GM21423 (cell line): ENCODE measurements around the gene ZMAT3.

Source experiments
- ATAC-seq: cut with Tn5 transposase; IDR thresholded peaks from one replicate; pipeline ENCODE4 v1.9.1; 2021; ENCODE audit warnings: mild to moderate bottlenecking, moderate library complexity; ENCODE audit not compliant: unreplicated experiment

Gene ZMAT3

DNA sequence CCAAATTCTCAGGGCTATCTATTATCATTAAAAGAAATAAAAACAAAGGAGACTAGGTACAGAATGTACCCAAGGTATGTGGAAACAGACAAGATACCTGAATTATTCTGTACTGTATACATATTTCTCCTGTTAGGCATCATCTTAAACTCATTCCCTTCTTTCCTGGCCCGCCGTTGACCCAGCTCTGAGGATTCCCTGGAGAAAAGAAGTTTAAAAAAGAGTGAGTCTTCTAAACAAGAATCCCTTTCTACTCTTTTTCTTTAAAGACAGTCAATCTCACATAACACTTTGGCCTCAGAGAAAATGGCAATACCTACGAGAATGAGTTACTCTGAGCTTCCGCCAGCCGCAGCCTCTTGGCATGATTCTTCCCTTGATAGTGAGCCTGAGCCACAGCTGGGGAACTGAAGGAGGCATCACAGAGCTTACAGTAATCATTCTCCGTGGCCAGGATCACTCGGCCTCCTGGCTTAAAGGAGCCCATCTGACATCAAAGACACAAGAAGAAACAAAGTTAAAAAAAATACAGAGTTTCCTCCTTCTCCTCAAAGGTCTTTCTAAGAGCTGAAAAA lies 44.2 kb downstream of the ZMAT3 start:
- ATAC-seq = no peak

DNA sequence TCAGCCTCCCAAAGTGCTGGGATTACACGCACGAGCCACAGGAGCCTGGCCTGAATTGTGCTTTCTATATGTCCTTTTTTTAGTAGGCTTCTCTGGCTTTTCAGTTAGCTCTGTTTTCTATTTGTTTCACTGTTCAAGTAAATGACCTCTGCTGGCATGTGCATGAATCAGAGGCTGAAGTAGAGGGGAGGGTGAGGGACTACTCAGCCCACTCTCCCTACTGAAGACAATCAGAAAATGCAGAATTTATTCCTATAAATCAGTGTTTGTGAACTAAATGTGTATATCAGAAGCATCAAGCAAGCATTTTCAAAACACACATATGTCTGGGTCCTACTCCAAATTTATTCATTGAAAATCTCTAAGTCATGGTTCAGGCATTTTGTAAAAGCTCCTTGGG lies 45.0 kb downstream of the ZMAT3 start:
- ATAC-seq = no peak

DNA sequence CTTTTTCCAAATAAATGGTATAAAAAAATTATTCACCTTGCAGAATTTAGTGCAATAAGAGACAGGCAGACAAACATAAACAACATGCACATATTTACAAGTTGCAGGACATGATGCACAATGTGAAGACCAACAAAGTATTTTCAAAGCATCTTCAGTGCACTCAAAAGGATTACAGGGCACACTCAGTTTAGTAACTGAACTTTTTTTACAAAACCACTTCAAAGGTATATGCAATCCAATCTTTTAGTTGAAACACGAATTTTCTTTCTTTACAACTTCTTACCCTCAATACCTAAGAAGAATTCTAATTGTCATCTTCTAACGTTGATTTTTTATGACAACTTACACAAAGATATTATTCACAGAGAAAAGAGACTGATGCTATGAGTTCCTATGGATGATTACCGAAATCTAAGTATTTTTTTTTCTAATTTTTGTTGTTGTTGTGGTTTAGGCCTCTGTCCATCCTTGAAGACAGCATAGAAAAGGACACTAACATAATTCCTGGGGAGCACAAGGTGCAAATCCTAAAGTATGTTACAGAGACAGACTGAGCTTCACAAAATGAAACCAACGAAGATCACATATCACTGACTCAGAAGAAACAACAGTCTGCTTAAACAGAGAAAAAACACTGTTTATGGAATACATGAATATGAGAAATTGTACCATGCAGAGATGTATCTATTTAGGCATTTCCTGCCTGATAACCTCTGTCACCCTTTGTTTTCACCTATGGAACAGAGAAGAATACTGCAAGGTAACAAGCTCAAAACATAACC lies 50.3 kb downstream of the ZMAT3 start:
- no peak for ATAC-seq

DNA sequence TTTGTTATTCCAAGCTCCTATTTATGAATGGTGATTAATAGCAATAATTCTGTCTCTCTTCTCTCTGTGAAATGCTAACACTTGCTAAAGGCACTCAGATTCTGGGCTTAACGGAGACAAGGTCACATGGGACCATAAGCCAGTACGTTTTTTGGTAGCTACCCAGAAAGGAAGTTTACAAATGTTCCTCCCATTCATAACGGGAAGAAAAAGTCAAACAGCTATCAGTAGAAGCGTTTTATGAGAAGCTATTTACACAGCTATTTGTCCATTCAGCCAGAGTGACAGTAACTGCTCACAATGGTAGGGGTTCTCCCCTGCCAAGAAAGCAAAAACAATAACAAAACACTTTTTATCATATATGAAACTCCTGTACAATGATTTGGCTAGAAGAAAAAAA lies 51.5 kb downstream of the ZMAT3 start:
- no peak for ATAC-seq

DNA sequence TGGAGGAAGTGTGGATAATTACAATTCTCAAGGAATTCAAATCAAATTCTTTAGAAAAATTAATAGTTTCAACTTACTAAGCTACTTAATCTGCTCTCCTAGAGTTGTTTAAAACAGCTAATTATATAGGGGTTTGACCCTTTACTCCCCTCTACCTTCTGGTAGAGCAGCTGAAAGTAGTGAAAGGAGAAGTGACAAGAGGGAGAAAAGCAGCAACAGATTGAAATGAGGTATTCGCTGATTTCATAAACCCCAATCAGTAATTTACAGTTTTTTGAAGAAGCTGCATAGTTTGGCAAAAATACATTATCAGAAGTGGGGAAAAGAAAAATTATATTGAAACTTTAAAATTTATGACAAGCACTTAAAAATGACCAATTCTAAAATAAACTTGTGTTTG lies 52.8 kb downstream of the ZMAT3 start:
- ATAC-seq = peak; percentile 27

DNA sequence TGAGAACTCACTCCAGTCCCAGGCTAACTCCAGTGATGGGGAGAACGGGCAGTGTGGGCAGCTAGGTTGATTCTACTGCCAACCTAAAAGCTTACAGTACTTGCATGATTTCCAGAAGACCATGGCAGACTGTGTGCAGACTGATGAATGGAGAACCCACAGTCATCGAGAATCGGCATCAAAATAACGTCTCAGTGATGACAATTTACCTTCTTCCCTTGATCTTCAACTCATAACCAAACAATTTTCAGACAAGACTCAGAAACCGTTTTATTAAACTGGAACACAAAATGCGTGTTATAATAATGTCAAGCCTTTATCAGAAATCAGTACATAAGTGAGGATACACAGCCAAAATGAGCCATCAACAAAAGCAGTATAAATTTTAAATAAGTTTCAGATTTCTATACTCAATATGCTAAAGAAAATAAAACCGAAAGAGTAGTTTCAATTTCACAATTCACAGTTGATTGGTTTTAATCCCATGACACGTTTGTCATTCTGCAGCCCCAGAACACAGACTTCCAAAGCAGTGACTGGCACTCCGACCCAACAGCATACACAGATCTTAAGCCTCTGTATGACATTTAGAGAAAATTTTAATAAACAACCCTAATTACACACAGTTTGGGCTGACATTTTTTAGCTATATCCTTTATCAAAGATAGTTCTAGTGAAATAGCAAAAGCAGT lies 54.5 kb downstream of the ZMAT3 start:
- peak; percentile 71 for ATAC-seq

DNA sequence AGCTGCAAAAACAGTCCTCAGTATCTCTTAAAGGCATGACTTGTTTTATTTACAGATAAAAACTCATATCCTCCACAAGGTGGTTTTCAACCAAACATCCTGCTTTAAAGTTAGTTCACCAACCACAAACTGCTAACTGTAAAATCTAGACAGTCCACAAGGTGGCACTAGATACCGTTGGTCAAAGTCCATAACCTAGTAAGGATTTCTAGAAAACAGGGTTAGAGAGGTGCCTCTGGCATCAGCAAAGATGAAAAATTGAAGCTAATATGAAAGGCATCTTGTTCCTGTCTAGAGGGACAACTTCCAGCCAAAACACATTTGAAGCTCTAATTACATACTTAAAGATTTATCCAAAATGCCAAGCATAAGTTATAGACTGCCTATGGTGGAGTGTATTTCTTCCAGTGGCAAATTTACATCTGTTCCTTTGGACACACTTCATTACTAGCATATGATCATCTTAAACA lies 56.0 kb downstream of the ZMAT3 start:
- ATAC-seq = peak; percentile 63

DNA sequence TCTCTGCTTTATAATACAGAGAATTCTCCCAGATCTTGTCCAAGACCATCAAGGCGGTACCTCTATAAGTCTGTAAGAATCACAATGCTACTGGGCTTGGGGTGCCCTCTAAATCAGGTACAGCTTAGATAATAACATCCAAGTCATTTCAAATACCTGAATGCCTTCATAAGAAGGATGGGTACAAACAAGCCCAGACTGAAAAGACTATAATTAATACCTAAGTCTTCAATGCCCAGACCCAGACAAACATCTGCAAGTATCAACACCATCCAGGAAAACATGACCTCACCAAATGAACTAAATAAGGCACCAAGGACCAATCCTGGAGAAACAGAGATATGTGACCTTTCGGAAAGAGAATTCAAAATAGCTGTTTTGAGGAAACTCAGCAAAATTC lies 65.9 kb downstream of the ZMAT3 start:
- ATAC-seq = no peak

DNA sequence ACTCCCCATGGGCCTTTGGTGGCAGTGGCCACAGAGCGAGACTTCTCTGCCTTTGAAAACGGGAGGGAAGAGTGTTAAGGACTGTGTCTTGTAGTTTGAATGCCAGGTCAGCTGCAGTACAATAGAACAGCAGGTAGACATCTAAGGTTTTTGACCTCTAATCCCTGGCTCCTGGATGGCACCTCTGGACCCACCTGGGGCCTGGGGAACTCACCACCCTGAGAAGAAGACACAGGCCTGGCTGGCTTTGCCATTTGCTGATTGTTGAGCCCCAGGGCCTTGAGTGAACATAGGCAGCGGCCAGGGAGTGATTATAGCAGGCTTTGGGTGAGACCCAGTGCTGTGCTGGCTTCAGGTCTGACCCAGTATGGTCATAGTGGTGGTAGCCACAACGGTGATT lies 66.4 kb downstream of the ZMAT3 start:
- no peak for ATAC-seq

DNA sequence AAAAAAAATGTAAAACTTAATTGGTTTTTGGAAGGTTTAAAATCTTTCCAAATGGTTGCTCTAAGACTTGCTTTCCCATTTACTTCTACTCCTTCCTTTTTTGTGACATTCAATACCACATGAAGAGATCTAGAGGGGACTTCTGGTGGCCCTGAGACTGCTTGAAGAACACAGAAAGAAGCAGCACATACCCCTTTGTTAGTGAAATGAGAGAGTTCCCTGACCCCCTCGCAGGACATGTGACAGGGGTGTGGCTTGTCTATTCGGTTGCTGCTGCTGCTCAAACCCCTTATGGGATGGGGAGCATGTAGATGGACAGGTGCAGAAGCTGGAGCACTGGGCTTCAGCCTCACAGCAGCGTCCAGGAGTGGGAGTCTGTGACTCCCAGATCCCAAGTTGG lies 71.0 kb downstream of the ZMAT3 start:
- no peak for ATAC-seq

DNA sequence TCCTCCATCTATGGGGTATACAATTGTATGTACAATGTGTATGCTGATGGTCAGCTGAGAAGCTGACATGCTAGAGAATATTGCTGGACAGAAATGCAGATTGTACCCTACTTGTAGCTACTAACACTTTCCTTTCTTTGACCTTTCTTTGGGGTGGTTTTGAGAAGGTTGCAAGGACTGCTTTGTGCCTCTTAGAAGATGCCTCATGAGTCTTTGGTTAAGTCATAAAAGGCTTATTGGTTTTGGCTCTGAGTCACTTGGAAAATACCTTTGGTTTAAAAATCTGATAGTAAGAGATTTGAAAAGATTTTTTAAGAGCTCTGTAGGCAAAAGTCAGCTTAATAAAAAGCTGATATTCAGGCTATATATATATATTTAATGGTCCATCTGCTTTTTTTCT lies 71.5 kb downstream of the ZMAT3 start:
- peak; percentile 63 for ATAC-seq

DNA sequence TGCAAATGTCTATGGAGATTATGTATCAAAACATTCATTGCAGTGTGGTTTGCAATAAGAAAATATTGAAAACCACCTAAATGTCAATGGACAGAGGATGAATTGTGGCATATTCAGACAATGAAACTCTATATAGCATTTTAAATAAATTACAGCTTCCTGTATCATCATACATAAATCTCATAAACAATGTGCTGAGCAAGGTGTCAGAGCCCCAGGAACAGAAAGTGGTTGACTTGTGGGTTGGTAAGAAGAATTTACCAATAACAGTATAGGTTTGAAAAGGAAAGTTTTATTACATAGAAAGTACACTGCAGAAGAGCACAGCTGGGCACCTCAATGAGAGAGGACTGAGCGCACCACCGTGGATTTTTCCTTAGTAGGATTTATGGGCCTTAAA lies 75.2 kb downstream of the ZMAT3 start:
- ATAC-seq = no peak

DNA sequence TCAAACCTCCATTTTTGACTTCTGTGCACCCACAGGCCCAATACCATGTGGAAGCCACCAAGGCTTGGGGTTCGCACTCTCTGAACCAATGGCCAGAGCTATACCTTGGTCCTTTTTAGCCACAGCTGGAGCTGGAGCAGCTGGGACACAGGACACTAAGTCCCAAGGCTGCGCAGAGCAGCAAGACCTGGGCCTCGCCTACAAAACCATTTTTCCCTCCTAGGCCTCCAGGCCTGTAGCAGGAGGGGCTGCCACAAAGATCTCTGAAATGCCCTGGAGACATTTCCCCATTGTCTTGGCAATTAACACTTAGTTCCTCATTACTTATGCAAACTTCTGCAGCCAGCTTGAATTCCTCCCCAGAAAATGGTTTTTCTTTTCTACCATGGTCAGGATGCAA lies 81.3 kb downstream of the ZMAT3 start:
- no peak for ATAC-seq

DNA sequence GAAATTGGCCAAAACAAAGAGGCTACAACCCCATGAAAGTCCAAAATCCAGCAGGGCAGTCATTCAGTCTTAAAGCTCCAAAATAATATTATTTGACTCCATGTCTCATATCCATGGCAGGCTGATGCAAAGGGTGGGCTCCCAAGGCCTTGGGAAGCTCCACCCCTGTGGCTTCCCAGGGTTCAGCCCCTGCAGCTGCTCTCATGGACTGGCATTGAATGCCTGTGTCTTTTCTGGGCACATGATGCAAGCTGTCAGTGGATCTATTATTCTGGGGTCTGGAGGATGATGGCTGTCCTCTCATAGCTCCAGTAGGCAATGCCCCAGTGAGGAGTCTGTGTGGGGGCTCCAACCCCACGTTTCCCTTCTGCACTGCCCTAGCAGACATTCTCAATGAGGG lies 81.8 kb downstream of the ZMAT3 start:
- ATAC-seq = no peak

DNA sequence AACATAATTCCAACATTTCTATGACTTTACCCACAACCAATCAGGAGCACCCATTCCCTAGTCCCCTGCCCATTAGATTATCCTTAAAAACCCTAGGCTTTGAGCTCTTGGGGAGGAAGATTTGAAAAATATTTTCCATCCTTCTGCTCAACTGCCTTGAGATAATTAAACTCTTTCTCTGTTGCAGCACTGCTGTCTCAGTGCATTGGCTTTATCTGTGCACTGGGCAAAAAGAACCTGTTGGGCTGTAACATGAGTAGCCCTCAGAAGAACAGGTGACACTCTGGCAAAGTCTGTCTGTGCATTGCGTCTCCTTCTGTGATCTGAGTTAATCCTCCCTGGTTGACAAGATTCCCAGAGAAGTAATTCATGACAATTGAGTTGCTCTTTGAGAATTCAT lies 83.9 kb downstream of the ZMAT3 start:
- ATAC-seq = no peak

DNA sequence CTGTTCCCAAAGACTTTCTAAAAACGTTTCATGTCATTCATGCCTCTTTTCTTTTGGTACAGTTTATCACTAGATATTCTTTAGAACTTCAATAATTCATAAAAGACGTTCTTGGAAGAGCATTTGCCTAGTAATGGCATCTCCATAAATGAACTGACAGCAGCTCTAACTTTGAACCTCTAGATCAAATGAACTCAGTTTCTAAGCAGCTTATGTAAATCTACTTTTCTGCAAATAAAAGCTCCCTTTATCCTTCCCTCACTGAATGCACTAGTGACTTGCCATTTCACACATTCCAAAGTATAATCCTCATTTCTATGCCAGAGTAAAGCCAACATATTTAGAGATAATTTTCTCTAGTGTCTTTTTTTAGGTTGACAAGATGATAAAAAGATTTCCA lies 85.2 kb downstream of the ZMAT3 start:
- no peak for ATAC-seq

DNA sequence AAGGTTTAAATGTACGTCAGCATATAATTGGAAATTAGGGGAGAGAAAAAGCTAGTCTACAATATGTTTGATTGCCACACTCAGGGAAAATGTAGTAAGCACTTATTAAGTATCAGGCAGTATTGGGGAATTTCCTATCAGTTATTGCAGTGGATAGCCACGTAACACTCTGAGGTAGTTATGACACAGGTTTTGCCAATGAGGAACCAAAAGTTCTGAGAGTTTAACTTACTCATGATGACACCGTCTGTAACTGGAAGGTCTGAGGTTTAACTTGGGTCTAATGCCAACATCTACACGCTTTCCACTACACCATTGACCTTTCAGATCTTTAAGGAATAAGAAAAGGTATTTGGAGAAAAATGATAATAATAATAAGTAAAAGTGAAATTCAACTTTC lies 89.5 kb downstream of the ZMAT3 start:
- peak; percentile 86 for ATAC-seq

DNA sequence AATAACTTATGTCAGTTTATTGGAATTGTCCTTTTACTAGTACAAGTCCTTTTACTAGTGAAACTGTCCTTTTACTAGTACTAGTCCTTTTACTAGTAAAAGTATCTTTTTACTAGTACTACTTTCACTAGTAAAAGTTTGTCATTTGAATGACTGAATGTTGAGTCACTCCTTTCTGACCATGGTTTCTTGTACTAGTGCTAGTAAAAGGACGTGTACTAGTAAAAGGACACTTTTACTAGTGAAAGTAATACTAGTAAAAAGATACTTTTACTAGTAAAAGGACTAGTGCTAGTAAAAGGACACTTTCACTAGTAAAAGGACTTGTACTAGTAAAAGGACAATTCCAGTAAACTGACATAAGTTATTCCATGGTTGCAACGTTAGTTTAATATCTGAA lies 96.3 kb downstream of the ZMAT3 start:
- ATAC-seq = no peak

DNA sequence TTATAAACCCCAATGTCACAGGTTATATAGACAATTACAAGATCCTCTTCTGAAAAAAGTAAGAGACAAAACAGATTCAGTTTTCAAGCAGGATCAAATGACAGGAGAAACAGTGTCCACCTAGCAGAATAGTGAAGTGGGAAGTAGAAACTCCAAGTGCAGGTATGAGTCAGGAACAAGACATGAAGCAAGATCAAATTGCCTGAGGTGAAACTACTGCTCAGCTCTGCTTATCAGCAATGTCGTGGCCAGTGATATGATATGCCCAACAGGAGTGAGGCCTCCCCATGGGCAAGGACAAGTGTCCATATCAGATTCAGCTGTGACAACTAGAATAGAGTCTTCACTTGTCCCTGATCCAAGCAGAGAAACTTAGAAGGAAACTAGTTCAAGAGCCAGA lies 100.0 kb downstream of the ZMAT3 start:
- no peak for ATAC-seq

DNA sequence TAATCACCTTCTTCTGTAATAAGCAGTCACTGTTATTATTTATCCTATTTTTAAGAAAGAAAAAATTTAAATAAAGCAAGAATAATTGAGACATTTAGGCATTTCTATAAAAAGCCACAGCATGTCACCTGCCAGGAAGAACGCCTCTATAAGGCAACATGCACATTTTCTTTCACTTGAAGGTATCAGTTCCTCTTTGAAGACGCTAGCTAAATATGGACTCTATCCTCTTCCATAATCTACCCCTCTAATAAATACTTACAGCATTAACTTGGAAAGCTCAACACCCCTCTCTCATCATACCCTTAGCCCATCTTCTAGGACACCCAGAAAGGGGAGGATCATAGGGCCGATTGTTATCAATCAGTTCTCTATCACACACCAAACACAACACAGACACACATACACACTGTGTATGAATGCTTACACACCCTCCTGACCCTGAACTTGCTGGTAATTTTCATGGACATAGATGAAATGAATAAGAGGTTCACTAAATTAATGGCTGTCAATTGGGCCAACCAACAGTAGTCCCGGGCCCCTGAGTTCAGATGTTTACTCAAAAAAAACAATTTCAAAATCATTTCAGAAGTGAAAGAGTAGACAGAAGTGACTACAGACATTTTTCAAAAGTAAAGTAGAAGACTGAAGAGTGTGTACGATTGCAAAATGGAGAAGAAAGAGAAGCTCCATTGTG lies 102.5 kb downstream of the ZMAT3 start:
- ATAC-seq = peak; percentile 89
